Ectodermal cell (in vitro differentiated cells): ENCODE measurements around the gene BAIAP2.

Experiments
- H3K27ac ChIP-seq: 2 replicates; pipeline ENCODE4 v1.7.0; 2013; ENCODE audit warnings: mild to moderate bottlenecking, low read depth, low read length; ENCODE audit not compliant: insufficient read depth, poor library complexity, severe bottlenecking
- H3K27me3 ChIP-seq: 2 replicates; pipeline ENCODE4 v1.7.0; 2013; ENCODE audit warnings: mild to moderate bottlenecking, low read length; ENCODE audit not compliant: insufficient read depth, control insufficient read depth, poor library complexity, severe bottlenecking
- H3K36me3 ChIP-seq: one replicate; pipeline ENCODE4 v1.7.0; 2013; ENCODE audit warnings: low read length; ENCODE audit not compliant: control insufficient read depth, insufficient read depth
- H3K4me1 ChIP-seq: one replicate; pipeline ENCODE4 v1.7.0; 2013; ENCODE audit warnings: low read length; ENCODE audit not compliant: control insufficient read depth, insufficient read depth
- H3K4me3 ChIP-seq: 2 replicates; pipeline ENCODE4 v1.7.0; 2013; ENCODE audit warnings: low read depth, low read length, control low read depth; ENCODE audit not compliant: insufficient read depth
- H3K9me3 ChIP-seq: 2 replicates; pipeline ENCODE4 v1.7.0; 2013; ENCODE audit warnings: mild to moderate bottlenecking, low read length, moderate library complexity; ENCODE audit not compliant: control insufficient read depth
- WGBS, 2 experiments: methylation state at CpG; one replicate each; pipeline ENCODE4 v1.1.7; 2013; ENCODE audit warnings: missing lambda C conversion rate in 2 of 2; 5-methylcytosine and 5-hydroxymethylcytosine counted together

The BAIAP2 gene

DNA sequence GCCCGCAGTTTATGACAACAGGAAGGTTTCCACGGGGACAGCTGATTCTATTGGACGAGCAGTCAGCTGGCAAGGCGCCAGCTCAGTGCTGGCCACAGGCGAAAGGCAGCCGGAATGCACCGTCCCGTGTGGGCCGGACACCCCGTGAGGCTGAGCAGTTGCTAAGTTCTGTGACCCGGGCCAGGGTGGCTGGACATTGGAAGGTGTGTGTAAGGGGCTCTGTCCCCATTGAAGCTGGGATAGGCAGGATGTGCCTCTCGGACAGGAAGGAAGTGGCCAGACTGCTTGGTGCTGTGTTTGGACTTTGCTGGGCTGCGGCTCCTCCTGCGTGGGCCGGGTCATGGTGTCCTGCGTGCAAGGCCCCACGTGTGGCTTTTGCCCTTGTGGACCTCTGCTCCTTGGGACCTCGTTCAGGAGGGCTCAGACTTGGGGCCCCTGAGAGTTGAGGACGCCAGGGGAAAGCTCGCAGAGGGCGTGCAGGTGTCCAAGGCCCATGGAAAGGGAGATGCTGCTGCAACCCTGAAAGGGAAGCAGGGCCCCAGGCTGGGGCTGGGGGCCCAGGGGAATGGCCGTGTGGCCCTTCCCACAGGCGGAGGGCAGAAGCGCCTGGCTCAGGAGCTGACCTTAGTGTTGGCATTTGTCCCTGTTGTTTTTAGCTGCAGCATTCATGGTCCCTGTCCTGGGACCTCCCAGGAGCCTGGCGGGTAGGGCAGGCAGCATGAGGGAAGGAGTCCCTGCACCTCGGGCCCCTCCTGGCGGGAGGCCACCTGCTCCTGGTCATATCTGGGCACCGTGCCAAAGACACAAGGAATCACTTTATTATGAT lies 10.0 kb downstream of the BAIAP2 start:
- no peaks in the 10 kb centered on the region for H3K9me3 ChIP-seq
- no peak overlapping the region for H3K27ac ChIP-seq
- H3K36me3 ChIP-seq, result no peaks in the 10 kb centered on the region
- H3K27me3 ChIP-seq, result no peaks in the 10 kb centered on the region
- no peak overlapping the region for H3K4me3 ChIP-seq
- WGBS, 2 experiments, result 94% methylated on average over 28 of the region's 28 CpGs
- H3K4me1 ChIP-seq, result peaks cover 36% of the 10 kb centered on the region

- Histone ChIP-seq H3K4me3 (no peak overlapping the region), H3K27ac (no peak overlapping the region), H3K9me3 (no peaks in the 10 kb centered on the region), H3K4me1 (peaks cover 29% of the 10 kb centered on the region), H3K27me3 (no peaks in the 10 kb centered on the region), H3K36me3 (no peaks in the 10 kb centered on the region)
- 93 to 96% methylated on average over 9 of the region's 9 CpGs for WGBS, 2 experiments
Observed at GRCh38 chr17:81045590-81046095, 10.7 kb downstream of the BAIAP2 start.

DNA sequence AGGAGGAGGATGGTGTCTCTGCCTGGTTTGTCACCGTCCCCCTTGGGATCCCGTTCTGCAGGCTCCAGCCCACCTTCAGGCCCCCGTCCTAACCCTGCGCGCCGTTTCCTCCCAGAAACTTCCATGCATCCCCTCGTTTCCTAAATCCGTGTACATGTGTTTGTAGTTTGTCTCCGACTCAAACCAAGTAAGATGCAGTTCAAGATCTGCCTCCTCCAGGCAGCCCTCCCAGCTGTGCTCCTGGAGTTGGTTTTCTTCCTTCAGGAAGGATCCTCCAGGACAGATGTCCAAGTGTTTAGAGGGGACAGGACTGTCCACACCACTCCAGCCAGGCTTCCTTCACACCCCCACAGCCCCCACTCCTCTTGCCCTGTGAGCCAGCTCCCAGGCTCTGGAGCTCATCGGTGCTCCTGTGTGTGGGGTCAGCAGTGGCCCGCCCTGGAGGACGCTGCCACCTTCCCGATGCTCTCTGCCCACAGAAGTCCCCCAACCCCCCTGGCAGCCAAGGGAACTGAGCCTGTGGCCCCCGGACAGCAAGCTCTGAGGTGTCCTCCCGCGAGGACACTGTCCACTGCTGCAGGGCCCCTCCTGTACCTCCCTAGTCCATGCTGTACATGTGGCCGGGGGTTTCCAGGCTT lies 11.3 kb downstream of the BAIAP2 start:
- Histone ChIP-seq H3K27ac (no peak overlapping the region), H3K27me3 (no peaks in the 10 kb centered on the region), H3K9me3 (no peaks in the 10 kb centered on the region), H3K36me3 (no peaks in the 10 kb centered on the region), H3K4me1 (peaks cover 27% of the 10 kb centered on the region), H3K4me3 (no peak overlapping the region)
- 95% methylated on average over 17 of the region's 17 CpGs for WGBS, 2 experiments

- Histone ChIP-seq H3K27ac (no peak overlapping the region), H3K4me1 (peaks cover 28% of the 10 kb centered on the region), H3K9me3 (no peaks in the 10 kb centered on the region), H3K4me3 (no peak overlapping the region), H3K36me3 (no peaks in the 10 kb centered on the region), H3K27me3 (no peaks in the 10 kb centered on the region)
- WGBS, 2 experiments, result 95% methylated on average over 18 of the region's 18 CpGs
Observed at GRCh38 chr17:81046770-81047359, 11.9 kb downstream of the BAIAP2 start.

- Histone ChIP-seq H3K36me3 (no peaks in the 10 kb centered on the region), H3K4me1 (peaks cover 28% of the 10 kb centered on the region), H3K9me3 (no peaks in the 10 kb centered on the region), H3K4me3 (no peak overlapping the region), H3K27ac (no peak overlapping the region), H3K27me3 (no peaks in the 10 kb centered on the region)
- WGBS, 2 experiments, result 95% methylated on average over 28 of the region's 28 CpGs
Observed at GRCh38 chr17:81048827-81049371, 13.9 kb downstream of the BAIAP2 start.

DNA sequence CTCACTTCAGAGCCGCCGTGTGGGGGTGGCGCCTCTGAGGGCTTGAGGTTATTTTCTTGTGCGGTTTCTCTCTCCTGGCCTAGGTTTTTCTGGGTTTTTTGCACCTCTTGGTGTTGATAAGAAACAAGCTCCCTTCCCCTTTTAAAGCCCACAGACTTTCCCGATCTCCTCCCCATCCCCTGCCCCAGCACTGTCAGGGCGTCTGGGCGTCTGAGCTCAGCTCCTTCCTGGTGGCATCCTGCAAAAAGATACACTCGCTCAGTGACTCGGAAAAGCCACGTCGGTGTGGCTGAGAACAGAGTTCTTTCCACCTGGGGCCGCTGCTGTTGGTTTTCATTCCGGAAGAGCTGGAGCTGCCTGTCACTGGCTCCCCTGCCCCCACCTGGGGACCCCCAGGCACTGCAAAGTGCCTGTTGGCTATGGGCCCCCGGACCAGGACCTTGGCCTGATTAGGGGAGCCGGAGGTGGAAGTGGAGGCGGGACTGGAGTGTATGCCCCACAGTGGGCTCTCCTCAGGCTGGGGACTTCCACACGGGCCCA lies 14.5 kb downstream of the BAIAP2 start:
- Histone ChIP-seq H3K9me3 (no peaks in the 10 kb centered on the region), H3K4me1 (peaks cover 23% of the 10 kb centered on the region), H3K27ac (no peak overlapping the region), H3K36me3 (no peaks in the 10 kb centered on the region), H3K27me3 (no peaks in the 10 kb centered on the region), H3K4me3 (no peak overlapping the region)
- 87 to 88% methylated on average over 17 of the region's 17 CpGs for WGBS, 2 experiments

DNA sequence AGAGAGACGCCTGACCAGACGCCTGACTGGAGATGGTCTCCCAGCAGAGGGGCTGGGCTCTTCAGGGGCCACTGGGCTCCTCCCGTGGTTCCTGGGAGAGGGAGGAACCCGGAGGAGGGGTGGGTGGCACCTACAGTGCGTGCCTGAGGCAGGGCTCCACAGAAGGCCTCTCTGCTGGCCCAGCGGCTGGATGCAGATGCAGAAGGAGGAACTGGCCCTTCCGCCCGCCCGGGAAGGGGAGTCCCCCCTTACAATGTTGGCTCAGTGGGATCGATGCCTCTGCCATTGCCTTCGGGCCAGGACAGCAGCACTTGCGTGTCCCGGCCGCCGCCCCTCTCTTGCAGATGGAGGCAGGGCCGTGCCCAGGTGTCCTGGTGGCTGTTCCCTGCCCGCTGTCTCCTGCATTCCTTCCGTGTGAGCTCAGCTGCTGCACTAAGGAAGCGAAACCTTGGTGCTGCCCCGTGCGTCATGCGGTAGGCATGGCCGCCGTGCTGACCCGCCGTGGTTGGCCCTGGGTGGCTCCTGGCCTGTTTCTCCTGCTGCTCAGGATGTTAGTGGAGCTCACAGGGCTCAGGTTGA lies 15.1 kb downstream of the BAIAP2 start:
- Histone ChIP-seq H3K9me3 (no peaks in the 10 kb centered on the region), H3K27me3 (no peaks in the 10 kb centered on the region), H3K36me3 (no peaks in the 10 kb centered on the region), H3K27ac (no peak overlapping the region), H3K4me3 (no peak overlapping the region), H3K4me1 (peaks cover 23% of the 10 kb centered on the region)
- WGBS, 2 experiments, result 92 to 93% methylated on average over 26 of the region's 26 CpGs

- Histone ChIP-seq H3K4me3 (no peak overlapping the region), H3K36me3 (no peaks in the 10 kb centered on the region), H3K27me3 (no peaks in the 10 kb centered on the region), H3K9me3 (no peaks in the 10 kb centered on the region), H3K4me1 (peaks cover 23% of the 10 kb centered on the region), H3K27ac (no peak overlapping the region)
- WGBS, 2 experiments, result 94 to 95% methylated on average over 32 of the region's 32 CpGs
Observed at GRCh38 chr17:81050645-81051625, 16.0 kb downstream of the BAIAP2 start.
